Right hindlimb (tissue), 1 donor: ENCODE results near the gene NSMCE4A.
A peak's percentile ranks its signal among the peaks of the same experiment; 100 is the strongest.
"Not testable (repeated sequence)": the region's sequence is repeated elsewhere in the genome, so short reads cannot be mapped to it uniquely, and the experiment has no call there.

Experiments
- DNase-seq: peaks from one replicate; pipeline ENCODE4 v3.0.0-alpha.2; 2018

Gene NSMCE4A, protein sequence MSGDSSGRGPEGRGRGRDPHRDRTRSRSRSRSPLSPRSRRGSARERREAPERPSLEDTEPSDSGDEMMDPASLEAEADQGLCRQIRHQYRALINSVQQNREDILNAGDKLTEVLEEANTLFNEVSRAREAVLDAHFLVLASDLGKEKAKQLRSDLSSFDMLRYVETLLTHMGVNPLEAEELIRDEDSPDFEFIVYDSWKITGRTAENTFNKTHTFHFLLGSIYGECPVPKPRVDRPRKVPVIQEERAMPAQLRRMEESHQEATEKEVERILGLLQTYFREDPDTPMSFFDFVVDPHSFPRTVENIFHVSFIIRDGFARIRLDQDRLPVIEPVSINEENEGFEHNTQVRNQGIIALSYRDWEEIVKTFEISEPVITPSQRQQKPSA

DNA sequence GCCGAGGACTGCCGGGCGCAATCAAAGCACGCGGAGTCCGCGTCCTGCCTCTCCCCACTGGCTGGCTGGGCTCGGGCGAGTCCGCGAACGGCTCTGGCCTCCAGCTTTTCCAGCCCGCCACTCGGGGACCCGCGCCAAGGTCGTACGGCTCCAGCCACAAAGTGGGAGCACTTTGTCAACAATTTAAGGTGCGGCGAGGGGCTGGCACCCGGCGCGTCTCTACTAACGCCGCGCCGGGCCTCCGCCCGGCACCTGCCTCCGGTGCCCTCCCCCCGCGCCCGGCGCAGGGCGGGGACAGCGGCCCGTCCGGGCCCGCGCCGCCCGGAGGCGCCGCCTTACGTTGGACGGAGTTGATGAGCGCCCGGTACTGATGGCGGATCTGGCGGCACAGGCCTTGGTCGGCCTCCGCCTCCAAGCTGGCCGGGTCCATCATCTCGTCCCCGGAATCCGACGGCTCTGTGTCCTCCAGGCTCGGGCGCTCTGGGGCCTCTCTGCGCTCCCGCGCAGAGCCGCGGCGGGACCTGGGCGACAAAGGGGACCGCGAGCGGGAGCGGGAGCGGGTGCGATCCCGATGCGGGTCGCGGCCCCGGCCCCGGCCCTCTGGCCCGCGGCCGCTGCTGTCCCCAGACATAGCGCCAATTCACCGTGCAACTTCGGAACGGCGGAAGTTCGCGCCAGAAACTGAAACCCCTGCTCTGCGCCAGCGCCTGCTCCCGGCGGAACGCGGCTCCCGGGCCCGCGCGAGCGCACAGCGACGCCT, at the start of gene NSMCE4A:
TSS of gene NSMCE4A (minus strand) at position 683 of the 760 bp plus-strand sequence. CDS start at position 631, 52 bp downstream.
- DNase-seq = peak; percentile 85

DNA sequence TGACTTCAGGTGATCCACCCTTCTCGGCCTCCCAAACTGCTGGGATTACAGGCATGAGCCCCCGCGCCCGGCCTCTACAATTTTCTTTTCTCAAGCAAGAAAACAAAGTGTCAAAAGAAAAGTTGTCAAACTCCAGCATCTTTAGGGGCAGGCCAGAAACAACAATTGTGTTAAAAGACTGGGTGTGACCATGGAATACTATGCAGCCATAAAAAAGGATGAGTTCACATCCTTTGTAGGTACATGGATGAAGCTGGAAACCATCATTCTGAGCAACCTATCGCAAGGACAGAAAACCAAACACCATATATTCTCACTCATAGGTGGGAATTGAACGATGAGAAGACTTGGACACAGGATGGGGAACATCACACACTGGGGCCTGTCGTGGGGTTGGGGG, 48.2 kb upstream of the NSMCE4A start:
- DNase-seq = not testable (repeated sequence)

DNA sequence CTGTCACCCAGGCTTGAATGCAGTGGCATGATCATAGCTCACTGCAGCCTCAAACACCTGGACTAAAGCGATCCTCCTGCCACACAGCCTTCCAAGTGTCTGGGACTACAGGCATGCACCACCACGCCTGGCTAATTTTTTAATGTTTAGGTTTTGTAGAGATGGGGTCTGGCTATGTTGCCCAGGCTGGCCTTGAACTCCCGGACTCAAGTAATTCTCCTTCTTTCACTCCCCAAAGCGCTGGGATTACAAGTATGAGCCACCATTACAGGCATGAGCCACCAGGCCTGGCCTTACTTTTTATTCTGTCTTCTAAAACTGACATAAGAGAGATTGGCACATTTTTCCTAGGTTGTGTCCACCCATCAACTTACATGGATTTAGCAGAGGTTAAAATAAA, 47.3 kb upstream of the NSMCE4A start:
- no peak for DNase-seq

DNA sequence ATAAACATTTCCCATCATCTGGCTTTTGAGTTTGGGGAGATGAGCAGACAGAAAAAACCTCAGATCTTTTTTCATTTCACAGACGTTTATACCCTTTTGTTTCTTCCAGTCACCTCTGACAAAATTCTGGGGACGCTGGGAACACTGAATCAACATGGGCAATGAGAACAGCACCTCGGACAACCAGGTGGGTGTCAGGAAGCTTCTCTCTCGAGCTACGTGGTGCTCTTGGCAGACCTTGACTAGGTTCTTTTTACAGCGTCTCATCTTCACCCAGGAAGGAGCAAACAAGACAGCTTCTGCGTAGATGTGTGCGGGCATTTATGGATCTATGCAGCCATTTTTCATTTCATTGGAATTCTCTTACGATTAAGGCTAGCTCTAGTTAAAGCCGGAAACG, 46.8 kb upstream of the NSMCE4A start:
- no peak for DNase-seq

DNA sequence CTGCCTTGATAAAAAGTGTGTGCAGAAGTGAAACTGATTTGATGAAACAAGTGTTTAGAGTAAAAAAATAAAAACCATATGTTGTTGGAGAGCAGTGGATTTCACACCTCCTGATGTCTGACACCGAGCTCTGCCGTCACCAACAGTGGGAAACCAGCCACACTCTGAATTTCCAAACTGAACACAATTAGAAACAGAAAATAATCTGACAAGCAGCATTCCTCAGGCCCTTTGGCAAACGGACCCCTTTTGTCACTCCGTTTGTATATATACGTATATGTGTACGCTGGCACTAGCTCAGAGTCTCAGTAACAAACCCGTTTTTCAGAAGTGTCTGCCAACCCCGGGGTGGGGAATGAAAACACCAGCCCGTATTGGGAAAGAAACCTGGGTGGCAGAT, 46.4 kb upstream of the NSMCE4A start:
- peak; percentile 63 for DNase-seq

DNA sequence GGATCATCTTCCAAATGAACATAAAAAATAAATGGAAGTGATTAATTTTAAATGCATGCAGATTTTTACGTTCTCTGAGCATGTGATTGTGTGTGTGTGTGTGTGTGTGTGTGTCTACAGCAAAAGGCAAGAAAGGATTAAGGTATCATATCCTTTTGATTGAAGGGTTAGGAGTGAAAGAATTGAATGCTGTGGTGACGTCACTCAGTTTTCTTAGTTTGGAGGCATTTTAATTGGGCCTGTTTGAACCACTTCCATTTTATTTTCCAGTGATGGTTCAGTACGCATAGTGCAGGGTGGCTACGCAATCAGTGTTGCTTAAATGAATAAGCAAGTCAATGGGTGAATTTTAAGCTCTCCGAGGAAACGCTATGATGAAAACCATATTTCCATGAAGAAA, 45.2 kb upstream of the NSMCE4A start:
- no peak for DNase-seq

DNA sequence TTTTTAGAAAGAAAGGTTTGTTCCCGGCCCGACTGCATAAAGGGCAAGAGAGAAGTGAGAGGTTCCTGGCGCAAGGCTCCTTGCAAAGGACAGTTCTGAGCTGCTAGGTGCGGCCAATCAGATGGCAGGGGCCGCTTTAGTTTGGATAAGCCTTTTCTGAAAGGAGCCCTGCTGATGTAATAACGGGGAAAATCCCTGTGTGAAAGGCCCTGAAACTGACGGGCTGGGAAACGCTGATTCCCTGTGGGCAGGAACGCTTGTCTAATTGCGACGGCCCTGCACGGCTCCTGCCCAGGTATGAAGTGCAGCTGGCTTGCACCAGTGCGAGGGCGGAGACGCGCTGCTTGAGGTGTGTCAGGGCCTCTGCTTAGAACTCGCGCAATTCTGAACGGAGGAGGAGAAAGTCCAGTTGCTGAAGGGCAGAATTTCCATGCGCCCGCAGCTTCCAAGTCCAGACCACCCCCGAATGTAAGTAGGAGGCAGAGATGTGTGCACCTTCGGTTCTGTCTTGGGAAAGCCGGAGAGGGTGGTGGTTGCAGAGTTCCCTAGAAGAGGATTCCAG, 44.5 kb upstream of the NSMCE4A start:
- DNase-seq = no peak

DNA sequence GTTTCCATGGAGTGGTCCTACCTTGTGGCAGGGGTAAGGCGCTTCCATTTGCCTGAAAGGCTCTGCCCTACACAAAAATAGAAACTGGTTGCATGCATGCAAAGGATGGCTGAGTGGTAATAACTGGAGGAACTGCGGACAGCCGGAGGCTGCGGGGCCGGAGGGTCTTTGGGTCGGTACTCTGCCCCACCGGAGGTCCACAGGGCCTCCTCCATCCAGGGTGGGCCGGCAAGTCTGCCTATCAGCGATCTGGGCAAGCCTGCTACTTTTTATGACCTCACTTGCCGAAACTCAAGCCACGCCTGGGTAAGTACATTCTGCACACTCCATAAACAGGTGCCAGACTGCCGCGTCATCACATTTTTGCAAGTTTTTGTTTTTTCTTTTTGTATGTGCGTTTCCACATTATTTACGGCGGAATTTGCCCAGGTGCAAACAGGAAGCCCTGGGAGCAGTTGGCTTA, 44.0 kb upstream of the NSMCE4A start:
- no peak for DNase-seq

DNA sequence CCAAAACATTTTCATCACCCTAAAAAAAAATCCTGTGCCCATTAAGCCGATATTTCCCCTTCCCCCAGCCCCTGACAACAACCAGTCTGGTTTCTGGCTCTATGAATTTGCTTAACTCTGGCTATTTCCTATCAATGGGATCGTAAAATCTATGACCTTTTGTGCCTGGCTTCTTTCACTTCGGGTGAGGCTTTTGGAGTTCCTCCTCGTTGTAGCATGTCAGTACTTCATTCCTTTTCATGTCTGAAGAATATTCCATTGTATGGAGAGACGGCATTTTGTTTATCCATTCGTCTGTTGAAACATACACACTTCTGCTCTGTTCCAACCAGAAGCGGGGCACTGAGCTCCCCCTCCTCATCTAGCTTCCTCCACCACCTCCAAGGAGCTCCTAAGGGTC, 43.5 kb upstream of the NSMCE4A start:
- no peak for DNase-seq

DNA sequence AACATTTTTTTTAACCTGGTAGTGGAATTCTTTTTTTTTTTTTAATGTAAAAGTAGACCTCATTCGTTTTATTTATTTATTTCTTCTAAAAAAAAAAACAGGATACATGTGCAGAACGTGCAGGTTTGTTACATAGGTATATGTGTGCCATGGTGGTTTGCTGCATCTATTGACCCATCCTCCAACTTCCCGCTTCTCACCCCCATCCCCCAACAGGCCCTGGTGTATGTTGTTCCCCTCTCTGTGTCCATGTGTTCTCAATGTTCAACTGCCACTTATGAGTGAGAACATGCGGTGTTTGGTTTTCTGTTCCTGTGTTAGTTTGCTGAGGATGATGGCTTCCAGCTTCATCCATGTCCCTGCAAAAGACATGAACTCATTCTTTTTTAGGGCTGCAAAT, 42.9 kb upstream of the NSMCE4A start:
- not testable (repeated sequence) for DNase-seq

DNA sequence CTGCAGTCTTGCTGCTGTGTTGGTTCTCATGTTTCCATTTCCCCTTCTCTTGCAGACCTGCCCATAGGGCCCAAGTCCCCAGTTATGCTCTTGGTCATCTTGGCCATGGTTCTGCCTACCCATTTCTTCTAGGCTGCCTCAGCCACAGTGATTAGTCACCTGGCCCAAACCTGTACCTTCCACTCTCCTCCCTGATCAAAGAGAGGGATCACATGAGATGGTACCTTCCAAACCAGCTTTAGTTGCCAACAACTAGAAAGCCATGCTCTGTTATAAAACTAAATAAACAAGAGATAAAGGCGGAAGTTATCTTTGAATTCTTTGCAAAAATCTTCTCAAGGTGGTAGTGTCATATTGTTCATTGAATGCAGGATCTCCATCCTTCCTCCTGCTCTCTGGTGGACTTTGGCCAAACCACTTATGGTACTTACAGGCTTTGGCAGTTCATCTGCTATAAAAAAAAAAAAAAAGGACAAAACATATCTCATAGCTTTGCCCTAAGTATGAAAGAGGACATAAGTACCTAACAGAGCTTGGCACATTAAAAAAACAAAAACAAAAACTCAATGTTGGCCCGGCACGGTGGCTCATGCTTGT, 39.7 kb upstream of the NSMCE4A start:
- DNase-seq = no peak

DNA sequence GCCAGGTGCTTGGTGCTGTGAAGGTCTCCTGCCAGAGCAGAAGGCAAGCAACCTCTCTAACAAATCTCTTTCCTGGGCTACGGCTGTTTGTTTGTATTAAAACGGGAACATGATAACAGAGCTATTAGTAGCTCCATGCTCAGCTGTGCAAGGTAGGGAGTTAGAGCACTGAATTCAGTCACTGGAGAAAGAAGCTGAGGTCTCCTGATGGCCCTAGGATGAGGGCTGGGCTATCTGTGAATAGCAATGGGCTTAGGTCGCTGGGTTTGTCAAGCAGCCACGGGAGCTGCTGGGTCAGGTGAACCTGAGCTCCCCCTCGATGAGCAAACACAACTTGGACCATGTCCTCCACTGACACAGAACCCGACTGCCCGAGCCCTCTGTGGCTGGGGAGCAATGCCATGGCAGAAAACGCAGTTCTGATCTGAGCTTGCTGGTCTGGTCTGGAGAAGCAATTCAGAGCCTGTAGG, 38.3 kb upstream of the NSMCE4A start:
- no peak for DNase-seq

DNA sequence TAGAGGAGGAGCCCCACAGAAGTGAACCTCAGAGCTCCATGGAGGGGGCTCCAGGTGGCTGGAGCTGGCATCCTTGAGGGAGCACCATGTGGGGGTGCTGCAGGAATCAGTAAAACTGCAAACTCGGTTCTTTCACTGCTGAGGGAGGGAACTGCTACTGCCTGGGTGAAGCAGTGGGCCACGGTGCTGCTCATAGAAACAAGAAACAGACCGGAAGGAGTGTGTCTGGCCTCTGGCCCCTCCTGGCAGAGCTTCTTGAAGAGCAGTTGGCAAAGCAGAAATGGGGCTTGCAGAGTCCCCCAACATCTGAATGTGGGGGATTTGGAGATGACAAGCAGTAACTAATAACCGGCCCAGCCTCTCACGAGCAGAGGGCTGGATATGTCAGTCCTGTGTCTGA, 37.7 kb upstream of the NSMCE4A start:
- DNase-seq = no peak

DNA sequence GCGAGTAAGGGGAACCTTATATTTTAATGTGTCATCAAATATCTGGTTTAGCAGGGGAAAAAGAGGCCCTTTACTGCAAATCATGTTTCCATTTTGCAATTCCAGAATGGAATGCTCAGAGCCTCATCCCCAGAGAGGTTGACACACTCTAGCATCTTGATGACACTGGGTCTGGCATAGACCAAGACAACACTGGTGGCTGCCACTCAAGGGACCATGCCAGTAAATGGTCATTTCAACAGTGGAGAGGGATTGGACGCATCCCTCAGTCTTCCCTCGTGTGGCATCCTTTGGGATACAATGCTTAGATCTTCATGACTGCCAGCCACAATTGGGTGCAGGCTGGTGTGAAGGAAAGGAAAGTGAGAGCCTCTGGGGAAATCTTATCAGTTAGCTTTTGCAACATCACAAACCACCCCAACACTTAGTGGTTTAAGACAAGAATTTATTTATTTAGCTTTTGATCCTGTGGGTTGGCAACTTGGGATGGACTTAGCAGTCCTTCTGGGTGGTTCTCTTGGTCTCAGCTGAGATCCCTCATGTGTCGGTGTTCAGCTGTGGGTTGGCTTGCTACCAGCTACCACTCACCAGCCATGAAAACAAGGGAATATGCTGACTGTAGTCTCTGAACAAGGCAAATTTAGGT, 35.5 kb upstream of the NSMCE4A start:
- DNase-seq = no peak

DNA sequence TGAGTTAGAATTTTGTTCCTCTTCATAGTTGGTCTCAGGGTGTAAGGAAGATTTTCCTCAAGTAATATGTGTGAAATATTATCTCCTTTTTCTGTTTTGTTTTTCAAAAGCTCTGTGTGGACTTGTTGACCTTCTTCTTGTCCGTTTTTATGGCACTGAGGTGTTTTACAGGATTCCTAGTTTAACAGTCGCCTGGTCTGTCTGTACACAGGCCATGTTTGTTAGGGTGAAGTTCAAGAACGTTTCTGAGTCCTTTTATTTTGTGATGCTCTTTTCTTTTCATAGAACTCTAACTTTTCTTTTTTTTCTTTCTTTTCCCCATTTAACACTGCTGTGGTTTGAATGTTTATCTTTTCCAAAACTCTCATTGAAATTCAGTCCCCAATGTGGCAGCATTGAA, 32.4 kb upstream of the NSMCE4A start:
- DNase-seq = no peak

DNA sequence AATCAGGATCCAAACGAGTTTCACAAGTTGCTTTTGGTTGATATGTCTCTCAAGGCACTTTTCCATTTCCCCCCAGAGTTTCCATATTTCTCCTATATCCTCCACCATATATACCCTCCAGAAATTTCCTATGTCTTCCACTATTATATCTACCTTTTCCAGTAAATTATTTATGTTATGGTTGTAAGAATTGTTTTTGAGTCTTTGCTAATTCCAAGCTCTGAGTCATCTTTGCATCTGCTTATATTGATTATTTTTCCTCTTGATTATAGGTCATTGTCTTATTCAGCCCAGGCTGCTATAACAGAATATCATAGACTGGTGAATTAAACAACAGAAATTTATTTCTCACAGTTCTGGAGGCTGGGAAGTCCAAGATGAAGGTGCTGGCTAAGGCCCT, 26.7 kb upstream of the NSMCE4A start:
- no peak for DNase-seq

DNA sequence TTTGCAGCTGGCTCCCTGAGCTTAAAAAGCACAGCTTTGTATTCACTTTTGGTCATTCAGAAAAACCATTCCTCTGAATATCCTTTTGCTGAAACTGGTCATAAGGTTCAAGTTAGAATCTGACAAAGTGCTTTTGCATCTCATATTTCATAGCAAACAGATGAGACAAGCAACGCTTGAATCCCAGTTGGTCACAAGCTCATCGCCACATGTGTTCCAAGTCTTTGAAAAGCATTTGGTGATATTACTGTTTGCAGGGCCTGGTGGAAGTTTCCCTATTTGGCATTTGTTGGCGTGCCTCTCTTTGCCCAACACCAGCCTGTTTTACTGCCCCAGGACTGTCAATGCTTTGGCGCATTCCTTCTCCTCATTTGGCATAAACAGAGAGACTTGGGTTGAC, 24.3 kb upstream of the NSMCE4A start:
- DNase-seq = no peak

DNA sequence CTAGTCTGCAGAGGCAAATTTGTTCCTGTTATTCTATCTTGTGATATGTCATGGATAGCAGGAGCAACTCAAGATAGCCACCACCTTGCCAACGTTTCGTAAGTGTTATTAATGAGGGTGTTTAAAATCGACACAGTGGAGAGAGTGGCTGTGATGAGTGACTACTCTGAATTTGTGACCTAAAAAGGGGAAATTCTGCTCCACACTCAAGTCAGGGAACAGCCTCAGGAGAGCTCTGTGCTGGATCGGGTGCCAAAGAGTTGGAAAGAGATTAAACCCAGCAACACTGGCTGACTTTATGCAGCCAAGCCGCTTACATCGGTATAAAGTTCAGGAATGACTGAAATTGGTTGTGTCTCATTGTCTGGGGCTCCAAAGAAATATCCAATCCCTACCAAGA, 23.4 kb upstream of the NSMCE4A start:
- peak; percentile 40 for DNase-seq

DNA sequence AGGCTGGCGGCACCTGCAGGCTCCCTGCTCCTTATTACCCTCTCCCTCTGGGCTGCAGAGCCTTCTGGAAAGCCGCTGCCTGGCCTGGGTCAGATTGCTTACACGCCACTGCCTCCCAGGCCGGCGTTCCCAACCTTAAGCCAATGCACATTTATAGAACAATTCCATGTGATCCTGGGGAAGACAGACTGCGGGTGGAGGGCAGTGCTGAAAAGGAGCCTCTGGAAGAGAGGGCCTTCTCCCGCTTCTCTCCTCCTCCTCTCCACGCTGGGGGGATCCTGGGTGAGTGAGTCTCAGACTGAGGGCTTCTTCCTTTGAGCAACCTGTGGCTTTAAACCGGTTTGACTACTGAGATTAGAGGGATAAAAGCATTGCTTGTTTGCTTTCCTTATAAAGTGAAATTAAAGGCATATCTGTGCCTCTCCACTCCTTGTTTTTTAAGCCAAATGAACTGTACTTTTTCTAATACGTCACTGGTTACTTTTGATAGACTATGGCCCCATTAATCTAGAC, 19.5 kb upstream of the NSMCE4A start:
- DNase-seq = peak; percentile 60

DNA sequence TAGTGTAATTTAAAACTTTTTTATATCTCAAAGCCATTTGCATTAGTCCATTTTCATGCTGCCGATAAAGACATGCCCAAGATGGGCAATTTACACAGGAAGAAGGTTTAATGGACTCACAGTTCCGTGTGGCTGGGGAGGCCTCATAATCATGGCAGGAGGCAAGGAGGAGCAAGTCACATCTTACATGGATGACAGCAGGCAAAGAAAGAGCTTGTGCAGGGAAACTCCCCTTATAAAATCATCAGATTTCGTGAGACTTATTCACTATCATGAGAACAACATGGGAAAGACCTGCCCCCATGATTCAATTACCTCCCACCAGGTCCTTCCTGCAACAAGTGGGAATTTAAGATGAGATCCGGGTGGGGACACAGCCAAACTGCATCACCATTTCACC, 16.7 kb upstream of the NSMCE4A start:
- DNase-seq = not testable (repeated sequence)

DNA sequence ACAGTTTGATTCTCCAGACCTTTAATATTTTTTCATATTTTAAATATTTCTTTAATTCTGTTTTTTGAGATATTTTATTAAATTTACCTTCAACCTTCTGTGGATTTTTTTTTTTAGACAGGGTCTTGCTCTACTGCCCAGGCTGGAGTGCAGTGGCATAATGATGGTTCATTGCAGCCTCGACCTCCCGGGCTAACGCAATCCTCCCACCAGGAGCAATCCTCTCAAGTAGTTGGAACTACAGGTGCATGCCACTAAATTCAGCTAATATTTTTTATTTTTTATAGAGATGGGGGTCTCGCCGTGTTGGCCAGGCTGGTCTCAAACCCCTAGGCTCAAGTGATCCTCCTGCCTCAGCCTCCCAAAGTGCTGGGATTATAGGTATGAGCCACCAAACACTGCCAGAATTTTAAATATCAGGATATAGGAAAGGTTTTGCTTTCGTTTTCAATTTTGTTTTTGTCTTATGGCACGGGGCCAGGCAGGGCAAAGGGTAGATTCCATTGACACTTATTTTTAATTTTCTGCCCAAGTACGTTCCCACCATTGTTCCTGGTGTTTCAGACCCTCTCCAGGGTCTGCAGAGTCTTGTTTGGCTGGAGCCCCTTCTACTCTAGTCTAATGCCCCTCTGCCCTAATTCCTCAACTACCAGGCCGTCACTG, 15.1 kb upstream of the NSMCE4A start:
- DNase-seq = no peak
